NCI-H2107 (cell line): ENCODE measurements around the gene PHF21B.
"Not testable (repeated sequence)": the region's sequence is repeated elsewhere in the genome, so short reads cannot be mapped to it uniquely, and the experiment has no call there.

Experiments
- DNase-seq: peaks from one replicate; lab custom pipeline; 2025; lab: John Stamatoyannopoulos, UW

The PHF21B gene

GRCh38 chr22:44961682-44962081 is 48.1 kb downstream of the PHF21B start:
- DNase-seq: not testable (repeated sequence)

GRCh38 chr22:44956840-44957767 is 52.7 kb downstream of the PHF21B start:
- no peak for DNase-seq

- no peak for DNase-seq
These were observed 54.7 kb downstream of the PHF21B start for GRCh38 chr22:44955102-44955501.

- DNase-seq: no peak
These were observed 55.7 kb downstream of the PHF21B start for GRCh38 chr22:44954149-44954548.

- DNase-seq: no peak
These were observed 56.7 kb downstream of the PHF21B start for GRCh38 chr22:44952863-44953746.

GRCh38 chr22:44951510-44951816 is 58.3 kb downstream of the PHF21B start:
- DNase-seq: no peak

GRCh38 chr22:44950806-44951509 is 58.8 kb downstream of the PHF21B start:
- DNase-seq: no peak

- DNase-seq: no peak
These were observed 62.0 kb downstream of the PHF21B start for GRCh38 chr22:44947846-44948245.

- DNase-seq: no peak
These were observed 62.8 kb downstream of the PHF21B start for GRCh38 chr22:44947049-44947448.

- DNase-seq: no peak
These were observed 64.8 kb downstream of the PHF21B start for GRCh38 chr22:44944883-44945601.

- no peak for DNase-seq
These were observed 66.0 kb downstream of the PHF21B start for GRCh38 chr22:44943701-44944324.

- no peak for DNase-seq
These were observed 66.7 kb downstream of the PHF21B start for GRCh38 chr22:44942979-44943700.

- no peak for DNase-seq
These were observed 67.7 kb downstream of the PHF21B start for GRCh38 chr22:44942056-44942455.

- DNase-seq: no peak
These were observed 68.6 kb downstream of the PHF21B start for GRCh38 chr22:44941207-44941606.

- DNase-seq: no peak
These were observed 69.7 kb downstream of the PHF21B start for GRCh38 chr22:44940130-44940529.

- DNase-seq: no peak
These were observed 70.4 kb downstream of the PHF21B start for GRCh38 chr22:44939451-44939850.

GRCh38 chr22:44938886-44939285 is 70.9 kb downstream of the PHF21B start:
- DNase-seq: no peak

GRCh38 chr22:44937216-44937615 is 72.6 kb downstream of the PHF21B start:
- no peak for DNase-seq

GRCh38 chr22:44936201-44936600 is 73.6 kb downstream of the PHF21B start:
- DNase-seq: no peak

GRCh38 chr22:44935724-44936123 is 74.1 kb downstream of the PHF21B start:
- DNase-seq: no peak

GRCh38 chr22:44934454-44934735 is 75.4 kb downstream of the PHF21B start:
- DNase-seq: no peak
